HepG2 (cell line): ENCODE results near the gene TNFAIP3. TPM values are rescaled to one million over a fixed set of nuclear protein-coding genes. Genes with fewer than 3 reads are reported as not detected.
"Not testable (repeated sequence)": the region's sequence is repeated elsewhere in the genome, so short reads cannot be mapped to it uniquely, and the experiment has no call there.

Source experiments
- ATAC-seq: fragments of 200-7000 bp; cut with Tn5 transposase; 3 replicates; pipeline ENCODE4 v1.9.1; 2020; ENCODE audit warnings: mild to moderate bottlenecking, moderate library complexity
- BruUV-seq: library from RNA; stranded (reverse); fragments of 400-500 nt; replicated peaks from 2 replicates; lab custom pipeline; 2021; lab: Mats Ljungman, UMichigan
- CTCF ChIA-PET: fragments of 300-600 bp; formaldehyde crosslinking; extraction: SDS; loops from one replicate; lab custom pipeline; 2021; ENCODE audit warnings: low total read pairs, inconsistent platforms, low intra/inter-chr PET ratio; lab: Yijun Ruan, JAX
- POLR2A ChIA-PET: fragments of 350-600 bp; sonication (Branson Sonifier 250); formaldehyde crosslinking; loops from one replicate; lab custom pipeline; 2020; ENCODE audit warnings: antibody characterized with exemption, inconsistent platforms; lab: Yijun Ruan, JAX
- DNase-seq: peaks from one replicate; pipeline ENCODE4 v3.0.0-alpha.2; 2015; ENCODE audit warnings: low spot score
- FAIRE-seq: peaks from 3 replicates; lab custom pipeline; 2011; peaks lifted over from hg19 to GRCh38; lab: Jason Lieb, UNC
- H2AFZ ChIP-seq: one replicate; pipeline ENCODE4 v1.6.1; 2011; ENCODE audit warnings: low read length, inconsistent platforms
- H3K27ac ChIP-seq: fragments of 300-600 bp; 3 replicates; pipeline ENCODE4 v1.8.0; 2011; ENCODE audit warnings: mixed run types, mild to moderate bottlenecking, mixed read lengths, low read length, inconsistent platforms; ENCODE audit not compliant: insufficient read depth; ENCODE audit errors: extremely low read length
- H3K27me3 ChIP-seq, 2 experiments: fragments of 200-600 bp in 1 of 2; 2 replicates in 1 of 2; 3 replicates in 1 of 2; pipeline versions ENCODE4 v1.6.0 to v1.8.0; 2011; ENCODE audit warnings: low read length in 2 of 2, mild to moderate bottlenecking in 2 of 2, moderate library complexity in 2 of 2, inconsistent platforms in 1 of 2; ENCODE audit not compliant: insufficient read depth in 2 of 2, control insufficient read depth in 1 of 2
- H3K36me3 ChIP-seq, 2 experiments: fragments of 200-600 bp in 1 of 2; replicated peaks in 1 of 2; 2 replicates in 1 of 2; 3 replicates in 1 of 2; pipeline versions ENCODE4 v1.5.1 to v1.8.0; 2011; ENCODE audit warnings: low read length in 2 of 2, inconsistent platforms in 1 of 2; ENCODE audit not compliant: insufficient read depth in 2 of 2, control insufficient read depth in 1 of 2
- H3K4me1 ChIP-seq: 2 replicates; pipeline ENCODE4 v1.5.1; 2012; ENCODE audit warnings: low read length, inconsistent platforms; ENCODE audit not compliant: insufficient read depth
- H3K4me2 ChIP-seq: 2 replicates; pipeline ENCODE4 v1.6.0; 2011; ENCODE audit warnings: low read depth, low read length, inconsistent platforms
- H3K4me3 ChIP-seq, 3 experiments: fragments of 200-600 bp in 1 of 3; sonication (generic), shearing (Covaris generic) in 1 of 3; replicated peaks in 1 of 3; 2 replicates each; pipeline ENCODE4 v1.5.1; 2011 to 2016; ENCODE audit warnings: low read length in 3 of 3, inconsistent platforms in 2 of 3, low read depth in 2 of 3, mild to moderate bottlenecking in 2 of 3, control low read depth in 1 of 3, mixed read lengths in 1 of 3; ENCODE audit not compliant: insufficient read depth in 1 of 3
- H3K79me2 ChIP-seq: one replicate; pipeline ENCODE4 v1.6.1; 2011; ENCODE audit warnings: low read length, inconsistent platforms; ENCODE audit not compliant: insufficient read depth
- H3K9ac ChIP-seq: 2 replicates; pipeline ENCODE4 v1.6.0; 2011; ENCODE audit warnings: mild to moderate bottlenecking, low read depth, low read length, inconsistent platforms; ENCODE audit not compliant: insufficient read depth
- H3K9me3 ChIP-seq: 2 replicates; pipeline ENCODE4 v1.5.1; 2012; ENCODE audit warnings: mild to moderate bottlenecking, low read length
- H4K20me1 ChIP-seq: 2 replicates; pipeline ENCODE4 v1.6.0; 2011; ENCODE audit warnings: inconsistent platforms, mild to moderate bottlenecking, low read length, moderate library complexity; ENCODE audit not compliant: insufficient read depth
- ZNF749 ChIP-seq: sonication (generic); formaldehyde crosslinking; IDR thresholded peaks from 2 replicates; pipeline ENCODE4 v1.8.0; 2022; ENCODE audit warnings: mild to moderate bottlenecking, missing genetic modification reagents, moderate library complexity, borderline replicate concordance
- whole genome bisulfite sequencing: methylation state at CpG from one replicate; pipeline ENCODE4 v1.1.6; 2017; ENCODE audit warnings: low lambda C conversion rate; 5-methylcytosine and 5-hydroxymethylcytosine counted together
- in situ Hi-C: cut with HindIII; loops from 2 replicates; pipeline ENCODE4 v1.10.0; 2017; ENCODE audit warnings: low pct_unique_long_range_greater_than_20kb; ENCODE audit not compliant: extremely low pct_ligation_motif_present
- intact Hi-C: fragments of 100-400 bp; cut with micrococcal nuclease; formaldehyde crosslinking; loops from one replicate; pipeline ENCODE4 v1.10.0; 2022; ENCODE audit not compliant: unreplicated experiment
- polyA plus RNA-seq, 8 experiments: library from polyadenylated mRNA; depleted of rRNA in 3 of 8; stranded (reverse) in 7 of 8; unstranded in 1 of 8; fragments of >200 nt; fragmentation: Illumina TruSeq in 4 of 8; extraction: Trizol in 4 of 8; gene quantifications; 2 replicates each; pipeline versions ENCODE4 v1.2.1 to v1.2.3, GENCODE V29; 2011 to 2016; ENCODE audit warnings: low read depth in 4 of 8, missing spikeins in 1 of 8, mixed read lengths in 1 of 8; ENCODE audit not compliant: insufficient read depth in 1 of 8
- total RNA-seq, 5 experiments: library from RNA; depleted of rRNA; stranded (reverse); fragments of >200 nt; fragmentation: Illumina TruSeq; extraction: Trizol; gene quantifications; 2 replicates each; pipeline ENCODE4 v1.2.3, GENCODE V29; 2016; ENCODE audit warnings: low read depth in 1 of 5
- TF ChIP-seq, protein P1 (sequence below), 2 experiments: fragments of 450-650 bp in 1 of 2; sonication (generic) in 1 of 2; formaldehyde crosslinking in 1 of 2; IDR thresholded peaks; 2 replicates each; pipeline versions ENCODE4 v1.6.1 to v1.8.0; 2016 to 2022; ENCODE audit warnings: antibody characterized with exemption in 1 of 2, mild to moderate bottlenecking in 1 of 2, missing genetic modification reagents in 1 of 2

The TNFAIP3 gene
- total and polyA plus RNA-seq, 2 of the 13 experiments (the other 11 are each of a cell fraction or from before 2014, with no cell fraction given), result 28.2 to 47.1 TPM

DNA sequence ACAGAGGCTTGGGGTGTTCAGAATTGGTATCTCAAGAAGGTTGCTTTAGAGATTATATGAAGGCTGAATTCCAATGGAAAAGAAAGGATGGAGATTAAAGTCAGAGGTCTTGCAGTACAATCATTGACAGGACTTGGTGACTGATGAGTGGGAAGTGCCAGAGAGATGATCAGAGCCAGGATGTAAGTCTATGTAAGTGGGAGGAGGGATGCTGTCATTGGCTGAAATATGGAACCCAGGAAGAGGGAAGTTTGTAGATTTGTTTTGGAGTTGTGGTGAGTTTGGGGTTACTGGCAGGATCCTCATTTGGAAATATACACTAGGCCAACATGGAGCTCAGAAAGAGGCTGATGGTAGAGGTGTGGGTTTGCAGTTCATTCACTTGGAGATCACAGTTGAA is 23.8 kb upstream of the TNFAIP3 start (continued):
- TF ChIP-seq, protein P1, sequence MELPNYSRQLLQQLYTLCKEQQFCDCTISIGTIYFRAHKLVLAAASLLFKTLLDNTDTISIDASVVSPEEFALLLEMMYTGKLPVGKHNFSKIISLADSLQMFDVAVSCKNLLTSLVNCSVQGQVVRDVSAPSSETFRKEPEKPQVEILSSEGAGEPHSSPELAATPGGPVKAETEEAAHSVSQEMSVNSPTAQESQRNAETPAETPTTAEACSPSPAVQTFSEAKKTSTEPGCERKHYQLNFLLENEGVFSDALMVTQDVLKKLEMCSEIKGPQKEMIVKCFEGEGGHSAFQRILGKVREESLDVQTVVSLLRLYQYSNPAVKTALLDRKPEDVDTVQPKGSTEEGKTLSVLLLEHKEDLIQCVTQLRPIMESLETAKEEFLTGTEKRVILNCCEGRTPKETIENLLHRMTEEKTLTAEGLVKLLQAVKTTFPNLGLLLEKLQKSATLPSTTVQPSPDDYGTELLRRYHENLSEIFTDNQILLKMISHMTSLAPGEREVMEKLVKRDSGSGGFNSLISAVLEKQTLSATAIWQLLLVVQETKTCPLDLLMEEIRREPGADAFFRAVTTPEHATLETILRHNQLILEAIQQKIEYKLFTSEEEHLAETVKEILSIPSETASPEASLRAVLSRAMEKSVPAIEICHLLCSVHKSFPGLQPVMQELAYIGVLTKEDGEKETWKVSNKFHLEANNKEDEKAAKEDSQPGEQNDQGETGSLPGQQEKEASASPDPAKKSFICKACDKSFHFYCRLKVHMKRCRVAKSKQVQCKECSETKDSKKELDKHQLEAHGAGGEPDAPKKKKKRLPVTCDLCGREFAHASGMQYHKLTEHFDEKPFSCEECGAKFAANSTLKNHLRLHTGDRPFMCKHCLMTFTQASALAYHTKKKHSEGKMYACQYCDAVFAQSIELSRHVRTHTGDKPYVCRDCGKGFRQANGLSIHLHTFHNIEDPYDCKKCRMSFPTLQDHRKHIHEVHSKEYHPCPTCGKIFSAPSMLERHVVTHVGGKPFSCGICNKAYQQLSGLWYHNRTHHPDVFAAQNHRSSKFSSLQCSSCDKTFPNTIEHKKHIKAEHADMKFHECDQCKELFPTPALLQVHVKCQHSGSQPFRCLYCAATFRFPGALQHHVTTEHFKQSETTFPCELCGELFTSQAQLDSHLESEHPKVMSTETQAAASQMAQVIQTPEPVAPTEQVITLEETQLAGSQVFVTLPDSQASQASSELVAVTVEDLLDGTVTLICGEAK (IDR thresholded peaks at IDR 0.05), result no peak
- TF ChIP-seq, protein P1 (CRISPR knock-in tag; IDR thresholded peaks at IDR 0.05), result no peak
- no peak for TF ChIP-seq ZNF749 (CRISPR knock-in tag)

DNA sequence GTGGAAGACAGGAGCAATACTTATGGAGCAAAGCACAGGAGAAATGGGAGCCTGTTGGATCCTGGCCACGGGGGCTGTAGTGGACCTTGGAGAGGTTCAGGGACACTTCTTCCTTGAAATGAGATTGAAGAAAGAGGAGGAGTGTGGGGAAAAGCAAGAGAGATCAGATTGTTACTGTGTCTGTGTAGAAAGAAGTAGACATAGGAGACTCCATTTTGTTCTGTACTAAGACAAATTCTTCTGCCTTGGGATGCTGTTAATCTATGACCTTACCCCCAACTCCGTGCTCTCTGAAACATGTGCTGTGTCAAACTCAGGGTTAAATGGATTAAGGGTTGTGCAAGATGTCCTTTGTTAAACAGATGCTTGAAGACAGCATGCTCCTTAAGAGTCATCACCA is 22.7 kb upstream of the TNFAIP3 start:
- 23% methylated on average over 2 of the region's 2 CpGs for WGBS
- in situ Hi-C loops, H3K4me2 ChIP-seq, H3K27me3 ChIP-seq, POLR2A ChIA-PET, CTCF ChIA-PET, H3K9me3 ChIP-seq, H3K9ac ChIP-seq, BruUV-seq, H2AFZ ChIP-seq, H3K36me3 ChIP-seq, ATAC-seq, FAIRE-seq, H3K27ac ChIP-seq, H3K79me2 ChIP-seq, H3K4me3 ChIP-seq, intact Hi-C loops, H4K20me1 ChIP-seq, DNase-seq: not testable (repeated sequence)
- H3K4me1 ChIP-seq, result peaks cover 43% of the 10 kb centered on the region

DNA sequence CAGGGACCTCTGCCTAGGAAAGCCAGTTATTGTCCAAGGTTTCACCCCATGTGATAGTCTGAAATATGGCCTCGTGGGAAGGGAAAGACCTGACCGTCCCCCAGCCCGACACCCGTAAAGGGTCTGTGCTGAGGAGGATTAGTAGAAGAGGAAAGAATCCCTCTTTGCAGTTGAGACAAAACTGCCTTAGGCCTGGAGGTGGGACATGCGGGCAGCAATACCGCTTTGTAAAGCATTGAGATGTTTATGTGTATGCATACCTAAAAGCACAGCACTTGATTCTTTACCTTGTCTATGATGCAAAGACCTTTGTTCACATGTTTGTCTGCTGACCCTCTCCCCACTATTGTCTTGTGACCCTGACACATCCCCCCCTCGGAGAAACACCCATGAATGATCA is 22.3 kb upstream of the TNFAIP3 start:
- BruUV-seq, H3K36me3 ChIP-seq, H3K27me3 ChIP-seq, H4K20me1 ChIP-seq, intact Hi-C loops, H2AFZ ChIP-seq, H3K79me2 ChIP-seq, H3K4me2 ChIP-seq, POLR2A ChIA-PET, H3K9me3 ChIP-seq, H3K4me3 ChIP-seq, H3K27ac ChIP-seq, ATAC-seq, DNase-seq, H3K9ac ChIP-seq, CTCF ChIA-PET, FAIRE-seq, in situ Hi-C loops: not testable (repeated sequence)
- 72% methylated on average over 7 of the region's 7 CpGs for WGBS
- H3K4me1 ChIP-seq, result peaks cover 48% of the 10 kb centered on the region
